ENCODE measurements around the gene PFDN2.
"Not testable (repeated sequence)": the region's sequence is repeated elsewhere in the genome, so short reads cannot be mapped to it uniquely, and the experiment has no call there.

PFDN2 gene

GRCh38 chr1:161068306-161069234 lies 49.3 kb downstream of the PFDN2 start:
- Histone ChIP-seq H3K27ac (ENCODE audit: low read depth, low read length) (no peak overlapping the region), H3K27me3 (ENCODE audit: control insufficient read depth, insufficient read depth, low read length) (no peaks in the 10 kb centered on the region), H3K4me1 (ENCODE audit: control insufficient read depth, insufficient read depth, low read length) (peaks cover 5% of the 10 kb centered on the region), H3K9me3 (ENCODE audit: control insufficient read depth, insufficient read depth, low read depth, low read length) (no peaks in the 10 kb centered on the region), H3K36me3 (ENCODE audit: control insufficient read depth, insufficient read depth, low read length) (no peaks in the 10 kb centered on the region), H3K9ac (ENCODE audit: low read length) (no peak overlapping the region), H3K4me3 (ENCODE audit: low read depth, low read length) (no peak overlapping the region)

DNA sequence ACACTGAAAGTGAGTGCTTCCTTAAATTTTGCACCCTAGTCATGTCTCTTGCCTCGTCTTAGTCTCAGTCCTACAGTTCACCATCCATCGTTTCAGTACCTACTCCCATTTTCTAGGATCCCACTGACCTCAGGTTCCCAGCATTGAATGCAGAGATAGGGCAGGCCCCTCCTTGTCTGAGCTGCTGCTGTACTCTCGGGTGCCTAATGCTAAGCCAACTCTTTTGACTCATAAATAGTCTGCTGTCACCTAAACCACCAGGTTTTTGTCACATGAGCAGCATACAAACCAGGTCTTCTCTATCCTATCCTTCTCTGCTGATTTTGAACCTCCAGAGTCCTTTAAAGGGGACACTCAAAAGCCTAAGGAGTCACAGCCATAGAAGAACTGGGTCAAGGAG lies 51.1 kb downstream of the PFDN2 start:
- no peak overlapping the region for H3K27ac ChIP-seq (ENCODE audit: low read depth, low read length)
- H3K27me3 ChIP-seq (ENCODE audit: control insufficient read depth, insufficient read depth, low read length), result no peaks in the 10 kb centered on the region
- no peaks in the 10 kb centered on the region for H3K9me3 ChIP-seq (ENCODE audit: control insufficient read depth, insufficient read depth, low read depth, low read length)
- H3K9ac ChIP-seq (ENCODE audit: low read length), result no peak overlapping the region
- H3K36me3 ChIP-seq (ENCODE audit: control insufficient read depth, insufficient read depth, low read length), result no peaks in the 10 kb centered on the region
- H3K4me1 ChIP-seq (ENCODE audit: control insufficient read depth, insufficient read depth, low read length), result peaks cover 5% of the 10 kb centered on the region
- H3K4me3 ChIP-seq (ENCODE audit: low read depth, low read length), result no peak overlapping the region

DNA sequence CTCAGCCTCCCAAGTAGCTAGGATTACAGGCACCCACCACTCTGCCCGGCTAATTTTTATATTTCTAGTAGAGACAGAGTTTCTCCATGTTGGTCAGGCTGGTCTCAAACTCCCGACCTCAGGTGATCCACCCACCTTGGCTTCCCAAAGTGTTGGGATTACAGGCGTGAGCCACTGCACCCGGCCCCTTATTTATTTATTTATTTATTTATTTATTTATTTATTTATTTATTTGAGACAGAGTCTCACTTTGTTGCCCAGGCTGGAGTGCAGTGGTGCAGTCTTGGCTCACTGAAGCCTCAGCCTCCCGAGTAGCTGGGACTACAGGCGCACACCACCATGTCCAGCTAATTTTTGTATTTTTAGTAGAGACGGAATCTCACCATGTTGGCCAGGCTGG lies 52.2 kb downstream of the PFDN2 start:
- not testable (repeated sequence) for H3K9ac ChIP-seq (ENCODE audit: low read length); H3K9me3 ChIP-seq (ENCODE audit: control insufficient read depth, insufficient read depth, low read depth, low read length); H3K27me3 ChIP-seq (ENCODE audit: control insufficient read depth, insufficient read depth, low read length); H3K4me1 ChIP-seq (ENCODE audit: control insufficient read depth, insufficient read depth, low read length); H3K36me3 ChIP-seq (ENCODE audit: control insufficient read depth, insufficient read depth, low read length); H3K27ac ChIP-seq (ENCODE audit: low read depth, low read length); H3K4me3 ChIP-seq (ENCODE audit: low read depth, low read length)

GRCh38 chr1:161063936-161064335 lies 53.9 kb downstream of the PFDN2 start:
- H3K4me3 ChIP-seq (ENCODE audit: low read depth, low read length); H3K27ac ChIP-seq (ENCODE audit: low read depth, low read length); H3K36me3 ChIP-seq (ENCODE audit: control insufficient read depth, insufficient read depth, low read length); H3K9ac ChIP-seq (ENCODE audit: low read length); H3K4me1 ChIP-seq (ENCODE audit: control insufficient read depth, insufficient read depth, low read length); H3K27me3 ChIP-seq (ENCODE audit: control insufficient read depth, insufficient read depth, low read length); H3K9me3 ChIP-seq (ENCODE audit: control insufficient read depth, insufficient read depth, low read depth, low read length): not testable (repeated sequence)

GRCh38 chr1:161061419-161061818 lies 56.4 kb downstream of the PFDN2 start:
- Histone ChIP-seq H3K4me1 (ENCODE audit: control insufficient read depth, insufficient read depth, low read length) (no peaks in the 10 kb centered on the region), H3K9me3 (ENCODE audit: control insufficient read depth, insufficient read depth, low read depth, low read length) (no peaks in the 10 kb centered on the region), H3K27ac (ENCODE audit: low read depth, low read length) (no peak overlapping the region), H3K36me3 (ENCODE audit: control insufficient read depth, insufficient read depth, low read length) (no peaks in the 10 kb centered on the region), H3K9ac (ENCODE audit: low read length) (no peak overlapping the region), H3K27me3 (ENCODE audit: control insufficient read depth, insufficient read depth, low read length) (no peaks in the 10 kb centered on the region), H3K4me3 (ENCODE audit: low read depth, low read length) (no peak overlapping the region)

GRCh38 chr1:161059293-161059692 lies 58.5 kb downstream of the PFDN2 start:
- Histone ChIP-seq H3K27ac (ENCODE audit: low read depth, low read length) (no peak overlapping the region), H3K9ac (ENCODE audit: low read length) (no peak overlapping the region), H3K4me1 (ENCODE audit: control insufficient read depth, insufficient read depth, low read length) (no peaks in the 10 kb centered on the region)

DNA sequence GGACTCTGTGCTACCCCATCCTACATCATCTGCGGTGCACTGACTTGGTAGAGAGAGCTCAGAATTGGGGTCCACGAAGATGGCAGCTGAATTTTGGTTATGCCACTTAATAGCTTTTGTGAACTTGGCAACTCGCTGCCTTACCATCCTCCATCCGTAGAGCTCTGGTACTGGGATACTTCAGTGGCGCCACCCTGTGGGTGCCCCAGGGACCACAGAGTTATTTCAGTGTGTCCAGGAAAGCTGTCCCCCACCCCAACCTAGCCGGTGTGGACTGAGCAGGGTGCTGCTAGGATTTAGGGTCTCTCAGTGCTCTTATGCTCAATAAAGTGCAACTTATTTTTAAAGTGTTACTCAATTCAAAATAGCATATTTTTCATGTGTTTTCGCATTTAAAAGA lies 63.0 kb downstream of the PFDN2 start:
- H3K36me3 ChIP-seq (ENCODE audit: control insufficient read depth, insufficient read depth, low read length), result no peaks in the 10 kb centered on the region
- no peaks in the 10 kb centered on the region for H3K27me3 ChIP-seq (ENCODE audit: control insufficient read depth, insufficient read depth, low read length)
- no peak overlapping the region for H3K9ac ChIP-seq (ENCODE audit: low read length)
- no peaks in the 10 kb centered on the region for H3K9me3 ChIP-seq (ENCODE audit: control insufficient read depth, insufficient read depth, low read depth, low read length)
- no peak overlapping the region for H3K4me3 ChIP-seq (ENCODE audit: low read depth, low read length)
- H3K27ac ChIP-seq (ENCODE audit: low read depth, low read length), result no peak overlapping the region
- H3K4me1 ChIP-seq (ENCODE audit: control insufficient read depth, insufficient read depth, low read length), result no peaks in the 10 kb centered on the region

More at GRCh38 chr1:161059293-161059692, 58.5 kb downstream of the PFDN2 start:
- Histone ChIP-seq H3K9me3 (ENCODE audit: control insufficient read depth, insufficient read depth, low read depth, low read length) (no peaks in the 10 kb centered on the region), H3K36me3 (ENCODE audit: control insufficient read depth, insufficient read depth, low read length) (no peaks in the 10 kb centered on the region), H3K27me3 (ENCODE audit: control insufficient read depth, insufficient read depth, low read length) (no peaks in the 10 kb centered on the region), H3K4me3 (ENCODE audit: low read depth, low read length) (no peak overlapping the region)

DNA sequence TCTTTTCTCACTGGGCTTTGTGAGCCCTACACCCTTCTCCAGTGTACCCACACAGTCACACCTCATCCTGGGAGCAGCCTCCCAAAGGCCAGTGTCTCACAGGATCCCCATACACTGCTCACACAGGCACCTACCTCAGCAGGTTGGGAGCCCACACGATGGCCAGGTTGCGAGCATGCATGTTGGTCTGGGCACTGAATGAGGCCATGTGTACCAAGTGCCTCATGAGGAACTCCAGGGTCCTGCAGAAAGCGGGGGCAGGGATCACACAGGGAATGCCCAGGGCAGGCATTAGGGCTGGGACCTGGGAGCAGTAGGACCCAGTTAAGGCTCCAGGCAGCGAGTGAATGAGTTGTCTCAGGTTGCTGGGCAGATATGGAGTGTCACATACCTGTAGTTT lies 63.6 kb downstream of the PFDN2 start:
- Histone ChIP-seq H3K4me1 (ENCODE audit: control insufficient read depth, insufficient read depth, low read length) (no peaks in the 10 kb centered on the region), H3K36me3 (ENCODE audit: control insufficient read depth, insufficient read depth, low read length) (no peaks in the 10 kb centered on the region), H3K9me3 (ENCODE audit: control insufficient read depth, insufficient read depth, low read depth, low read length) (no peaks in the 10 kb centered on the region), H3K27me3 (ENCODE audit: control insufficient read depth, insufficient read depth, low read length) (no peaks in the 10 kb centered on the region), H3K4me3 (ENCODE audit: low read depth, low read length) (no peak overlapping the region), H3K9ac (ENCODE audit: low read length) (no peak overlapping the region), H3K27ac (ENCODE audit: low read depth, low read length) (no peak overlapping the region)

DNA sequence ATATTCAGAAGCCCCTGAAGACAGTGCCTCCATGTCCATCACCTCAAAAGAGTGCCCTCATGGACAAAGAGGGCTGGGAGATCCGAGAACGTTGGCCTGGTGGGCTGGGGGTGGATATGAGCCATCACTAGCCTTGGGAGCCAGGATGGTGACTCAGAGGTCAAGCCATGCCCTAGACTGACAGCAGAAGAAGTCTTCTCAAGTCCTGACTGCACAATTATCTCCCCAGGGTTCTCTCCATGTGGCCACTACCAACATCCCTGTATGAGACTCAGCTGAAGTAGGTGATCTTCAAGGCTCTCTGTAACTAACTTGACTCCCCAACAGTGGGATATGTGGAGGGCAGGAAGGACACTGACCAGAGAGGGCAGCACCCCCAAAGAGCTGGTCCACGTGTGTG lies 64.9 kb downstream of the PFDN2 start:
- Histone ChIP-seq H3K27me3 (ENCODE audit: control insufficient read depth, insufficient read depth, low read length) (peaks cover 9% of the 10 kb centered on the region; the same call in 1 of the 2 replicates), H3K9ac (ENCODE audit: low read length) (no peak overlapping the region), H3K4me3 (ENCODE audit: low read depth, low read length) (no peak overlapping the region), H3K27ac (ENCODE audit: low read depth, low read length) (no peak overlapping the region), H3K36me3 (ENCODE audit: control insufficient read depth, insufficient read depth, low read length) (no peaks in the 10 kb centered on the region), H3K4me1 (ENCODE audit: control insufficient read depth, insufficient read depth, low read length) (no peaks in the 10 kb centered on the region), H3K9me3 (ENCODE audit: control insufficient read depth, insufficient read depth, low read depth, low read length) (no peaks in the 10 kb centered on the region)

- Histone ChIP-seq H3K27ac (ENCODE audit: low read depth, low read length) (no peak overlapping the region), H3K9me3 (ENCODE audit: control insufficient read depth, insufficient read depth, low read depth, low read length) (no peaks in the 10 kb centered on the region), H3K4me3 (ENCODE audit: low read depth, low read length) (no peak overlapping the region), H3K4me1 (ENCODE audit: control insufficient read depth, insufficient read depth, low read length) (peaks cover 3% of the 10 kb centered on the region; the same call in 1 of the 2 replicates), H3K27me3 (ENCODE audit: control insufficient read depth, insufficient read depth, low read length) (peaks cover 14% of the 10 kb centered on the region; the same call in 1 of the 2 replicates), H3K36me3 (ENCODE audit: control insufficient read depth, insufficient read depth, low read length) (no peaks in the 10 kb centered on the region), H3K9ac (ENCODE audit: low read length) (no peak overlapping the region)
Observed at GRCh38 chr1:161051219-161051618, 66.6 kb downstream of the PFDN2 start.
